Activated CD4-positive, alpha-beta T cell treated with anti-CD3 and anti-CD28 coated beads, Interleukin-10, Interleukin-2, amounts not matched to agents 100 ng/mL and 50 ng/mL, durations not matched to agents 16 hours and 8 hours (primary cell): ENCODE results near the gene CLIC4.
"Not testable (repeated sequence)": the region's sequence is repeated elsewhere in the genome, so short reads cannot be mapped to it uniquely, and the experiment has no call there.

Experiments
- DNase-seq: peaks from one replicate; pipeline ENCODE4 v3.0.0-alpha.2; 2020

The CLIC4 gene

DNA sequence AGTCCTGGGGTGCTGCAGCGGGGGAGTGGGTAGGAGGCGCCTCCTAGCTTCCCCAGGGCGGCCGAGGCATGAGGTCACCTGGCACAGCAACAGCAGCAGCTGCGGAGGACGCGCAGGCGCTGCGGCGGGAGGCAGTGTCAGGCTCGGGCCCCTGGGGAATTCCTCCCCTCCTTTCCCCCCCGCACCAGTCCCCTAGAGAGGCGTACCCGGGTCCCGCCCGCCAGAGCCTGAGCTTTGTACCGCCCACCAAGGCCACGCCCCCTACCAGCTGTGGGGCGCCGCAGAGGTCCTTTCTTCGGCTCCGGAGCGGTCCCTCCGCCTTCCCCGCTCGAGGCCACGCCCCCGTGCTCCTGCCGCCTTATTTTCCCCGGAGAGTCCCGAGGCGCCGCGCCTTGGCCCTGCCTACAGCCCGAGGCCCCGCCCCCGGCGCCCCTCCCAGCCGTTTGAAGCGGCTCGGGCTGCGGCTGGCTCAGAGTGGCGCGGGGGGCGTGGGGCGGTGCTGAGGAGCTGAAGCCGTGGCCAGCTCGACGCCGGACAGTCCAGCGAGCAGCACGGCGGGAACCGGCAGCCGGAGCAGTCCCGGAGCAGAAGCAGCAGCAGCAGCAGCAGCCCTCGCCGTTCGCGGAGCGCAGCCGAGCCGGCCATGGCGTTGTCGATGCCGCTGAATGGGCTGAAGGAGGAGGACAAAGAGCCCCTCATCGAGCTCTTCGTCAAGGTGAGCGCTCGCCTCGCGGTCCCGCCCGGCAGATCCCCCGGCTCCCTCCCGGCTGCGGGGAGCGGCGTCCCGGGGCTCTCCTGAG lies at the start of gene CLIC4:
TSS of gene CLIC4 (plus strand) at position 537 of the 800 bp plus-strand sequence. CDS start at position 644, 107 bp downstream.
- peak; percentile 99 for DNase-seq

DNA sequence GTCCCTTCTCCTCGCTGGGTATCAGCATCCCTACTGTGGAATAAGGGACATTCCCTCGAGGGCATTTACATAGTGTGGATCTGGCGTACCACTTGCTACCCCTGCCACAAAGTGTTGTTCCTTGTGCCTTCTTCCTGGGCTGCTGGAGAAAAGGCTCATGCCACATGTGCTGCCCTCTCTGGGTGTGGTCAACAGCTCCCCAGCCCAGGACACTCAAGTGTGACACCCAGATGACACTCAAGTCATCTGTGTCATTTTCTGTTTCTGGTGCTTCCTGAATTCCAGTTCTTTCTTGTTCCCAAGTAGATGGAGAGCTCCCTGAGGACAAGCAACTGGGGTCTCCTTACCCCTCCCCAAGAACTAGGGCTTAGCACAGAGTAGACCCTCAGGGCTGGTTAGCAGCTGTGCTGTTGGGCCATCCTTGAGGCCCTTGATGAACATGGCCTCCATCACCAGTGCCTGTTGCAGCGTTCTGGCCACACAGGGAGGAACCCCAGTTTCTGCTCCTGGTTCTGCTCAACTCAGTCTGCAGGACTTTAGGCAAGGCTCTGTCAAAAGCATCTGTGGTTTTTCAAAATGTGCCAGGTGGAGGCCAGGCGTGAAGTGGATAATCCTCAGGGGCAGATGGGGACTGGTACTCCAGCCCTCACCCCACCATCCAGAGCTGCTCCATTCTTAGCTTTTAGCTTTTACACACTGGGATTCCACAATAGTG lies 49.0 kb upstream of the CLIC4 start:
- DNase-seq: no peak

GRCh38 chr1:24696756-24697330 lies 48.4 kb upstream of the CLIC4 start:
- no peak for DNase-seq

GRCh38 chr1:24697453-24698001 lies 47.7 kb upstream of the CLIC4 start:
- not testable (repeated sequence) for DNase-seq

DNA sequence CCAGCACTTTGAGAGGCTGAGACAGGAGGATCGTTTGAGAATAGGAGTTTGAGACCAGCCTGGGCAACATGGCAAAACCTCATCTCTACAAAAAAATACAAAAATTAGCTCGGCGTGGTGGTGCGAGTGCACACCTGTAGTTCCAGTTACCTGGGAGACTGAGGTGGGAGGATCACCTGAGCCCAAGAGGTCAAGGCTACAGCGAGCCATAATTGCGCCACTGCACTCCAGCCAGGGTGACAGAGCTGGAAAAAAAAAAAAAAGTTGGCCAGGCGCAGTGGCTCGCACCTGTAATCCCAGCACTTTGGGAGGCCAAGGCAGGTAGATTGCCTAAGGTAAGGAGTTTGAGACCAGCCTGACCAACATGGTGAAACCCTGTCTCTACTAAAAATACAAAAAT lies 46.9 kb upstream of the CLIC4 start:
- DNase-seq: not testable (repeated sequence)

DNA sequence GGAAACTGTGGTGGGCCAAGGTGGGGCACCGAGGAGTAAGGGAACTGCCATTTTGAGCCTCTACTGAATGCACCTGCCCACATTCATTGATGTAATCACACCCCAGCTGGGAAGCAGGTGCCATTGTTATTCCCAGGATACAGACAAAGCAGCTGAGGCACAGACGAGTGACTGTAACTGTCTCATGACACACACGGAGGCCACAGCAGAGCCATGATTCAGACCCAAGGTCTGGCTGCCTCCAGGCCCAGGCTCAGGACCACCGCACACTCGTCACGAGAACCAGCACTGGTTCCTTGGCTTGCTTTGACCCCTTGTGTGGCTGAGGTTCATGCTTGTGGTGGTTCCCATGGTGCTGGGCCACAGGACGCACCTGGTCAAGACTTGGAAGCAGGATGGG lies 45.6 kb upstream of the CLIC4 start:
- DNase-seq: no peak

- no peak for DNase-seq
Observed at GRCh38 chr1:24702511-24703293, 42.5 kb upstream of the CLIC4 start.

GRCh38 chr1:24704411-24705259 lies 40.6 kb upstream of the CLIC4 start:
- DNase-seq: no peak

GRCh38 chr1:24705260-24706073 lies 39.8 kb upstream of the CLIC4 start:
- peak; percentile 52 for DNase-seq

DNA sequence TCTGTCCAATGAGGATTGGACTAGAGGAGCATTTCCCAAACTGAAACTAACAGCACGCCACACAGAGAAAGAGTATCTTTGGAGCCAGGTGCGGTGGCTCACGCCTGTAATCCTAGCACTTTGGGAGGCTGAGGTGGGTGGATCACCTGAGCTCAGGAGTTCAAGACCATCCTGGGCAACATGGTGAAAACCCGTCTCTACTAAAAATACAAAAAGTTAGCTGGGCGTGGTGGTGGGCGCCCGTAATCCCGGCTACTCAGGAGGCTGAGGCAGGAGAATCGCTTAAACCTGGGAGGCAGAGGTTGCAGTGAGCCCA lies 39.2 kb upstream of the CLIC4 start:
- DNase-seq: not testable (repeated sequence)

- DNase-seq: no peak
Observed at GRCh38 chr1:24707687-24708086, 37.6 kb upstream of the CLIC4 start.

DNA sequence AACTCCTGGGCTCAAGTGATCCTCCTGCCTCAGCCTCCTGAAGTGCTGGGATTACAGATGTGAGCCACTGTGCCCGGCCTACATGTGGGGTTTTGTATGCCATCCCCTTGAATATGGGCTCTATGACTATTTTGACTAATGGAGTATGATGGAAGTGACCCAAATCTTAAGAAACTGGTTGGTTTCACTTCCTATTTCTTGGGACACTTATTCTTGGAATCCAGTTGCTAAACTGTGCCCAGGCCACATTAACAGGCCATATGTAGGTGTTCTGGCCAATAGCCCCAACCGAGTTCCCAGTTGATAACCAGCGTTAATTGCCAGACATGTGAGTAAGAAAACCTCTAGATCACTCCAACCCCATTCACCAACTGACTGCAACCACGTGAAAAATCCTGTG lies 36.3 kb upstream of the CLIC4 start:
- peak; percentile 10 for DNase-seq

DNA sequence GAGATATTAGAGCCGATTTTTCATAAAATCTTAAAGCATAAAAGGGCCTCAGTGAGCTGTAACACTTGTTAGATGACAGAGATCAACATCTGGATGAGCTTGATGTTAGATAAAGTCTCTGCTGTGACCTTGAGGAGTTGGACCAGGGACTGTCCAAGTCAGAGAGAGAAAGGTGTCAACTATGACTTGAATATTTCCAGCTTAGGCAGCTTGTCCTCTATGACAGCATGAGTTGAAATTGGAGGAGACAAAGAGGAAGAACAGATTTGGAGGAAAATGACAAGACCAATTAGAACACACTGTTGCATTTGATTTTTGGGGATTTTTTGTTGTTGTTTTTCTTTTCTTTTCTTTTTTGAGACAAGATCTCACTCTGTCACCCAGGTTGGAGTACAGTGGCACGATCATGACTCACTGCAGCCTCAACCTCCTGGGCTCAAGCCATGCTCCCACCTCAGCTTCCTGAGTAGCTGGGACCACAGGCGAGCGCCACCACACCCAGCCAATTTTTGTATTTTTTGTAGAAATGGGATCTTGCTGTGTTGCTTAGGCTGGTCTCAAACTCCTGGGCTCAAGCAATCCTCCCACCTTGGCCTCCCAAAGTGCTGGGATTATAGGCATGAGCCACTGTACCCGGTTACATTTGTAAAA lies 35.3 kb upstream of the CLIC4 start:
- DNase-seq: peak; percentile 49

DNA sequence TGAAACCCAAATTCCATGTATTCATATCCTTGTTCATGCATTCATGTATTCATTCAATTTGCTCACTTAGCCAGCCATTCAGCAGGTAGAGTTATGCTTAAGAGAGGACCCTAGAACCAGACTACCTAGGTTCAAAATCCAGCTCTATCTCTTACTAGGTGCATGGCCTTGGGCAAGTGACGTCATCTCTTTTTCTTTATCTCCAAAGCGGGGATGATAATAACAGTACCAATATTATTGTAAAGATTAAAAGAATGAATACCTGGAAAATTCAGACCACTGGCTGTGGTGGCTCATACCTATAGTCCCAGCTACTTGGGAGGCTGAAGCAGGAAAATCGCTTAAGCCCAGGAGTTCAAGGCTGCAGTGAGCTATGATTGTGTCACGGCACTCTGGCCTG lies 33.9 kb upstream of the CLIC4 start:
- DNase-seq: no peak

DNA sequence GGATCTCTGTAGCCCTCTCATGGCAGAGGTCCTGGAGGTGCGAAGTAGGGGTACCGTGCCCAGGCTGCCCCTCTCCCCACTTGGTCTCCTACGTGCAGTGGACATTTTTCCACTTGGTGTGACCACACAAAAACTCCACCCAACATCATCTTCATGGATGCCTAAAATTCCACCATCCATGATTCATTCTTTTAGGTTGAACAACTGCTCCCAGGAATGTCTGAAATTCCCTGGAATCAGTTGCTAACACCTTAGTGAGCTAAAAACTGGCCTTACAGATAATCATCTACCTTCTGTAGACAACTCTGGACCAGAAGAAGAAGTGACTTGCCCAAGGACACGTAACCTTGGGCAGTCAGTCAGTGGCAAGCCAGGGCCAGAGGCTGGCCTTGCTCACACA lies 32.1 kb upstream of the CLIC4 start:
- DNase-seq: no peak

- no peak for DNase-seq
Observed at GRCh38 chr1:24713736-24714135, 31.5 kb upstream of the CLIC4 start.

- DNase-seq: no peak
Observed at GRCh38 chr1:24714859-24715520, 30.3 kb upstream of the CLIC4 start.

GRCh38 chr1:24715658-24716057 lies 29.6 kb upstream of the CLIC4 start:
- no peak for DNase-seq

DNA sequence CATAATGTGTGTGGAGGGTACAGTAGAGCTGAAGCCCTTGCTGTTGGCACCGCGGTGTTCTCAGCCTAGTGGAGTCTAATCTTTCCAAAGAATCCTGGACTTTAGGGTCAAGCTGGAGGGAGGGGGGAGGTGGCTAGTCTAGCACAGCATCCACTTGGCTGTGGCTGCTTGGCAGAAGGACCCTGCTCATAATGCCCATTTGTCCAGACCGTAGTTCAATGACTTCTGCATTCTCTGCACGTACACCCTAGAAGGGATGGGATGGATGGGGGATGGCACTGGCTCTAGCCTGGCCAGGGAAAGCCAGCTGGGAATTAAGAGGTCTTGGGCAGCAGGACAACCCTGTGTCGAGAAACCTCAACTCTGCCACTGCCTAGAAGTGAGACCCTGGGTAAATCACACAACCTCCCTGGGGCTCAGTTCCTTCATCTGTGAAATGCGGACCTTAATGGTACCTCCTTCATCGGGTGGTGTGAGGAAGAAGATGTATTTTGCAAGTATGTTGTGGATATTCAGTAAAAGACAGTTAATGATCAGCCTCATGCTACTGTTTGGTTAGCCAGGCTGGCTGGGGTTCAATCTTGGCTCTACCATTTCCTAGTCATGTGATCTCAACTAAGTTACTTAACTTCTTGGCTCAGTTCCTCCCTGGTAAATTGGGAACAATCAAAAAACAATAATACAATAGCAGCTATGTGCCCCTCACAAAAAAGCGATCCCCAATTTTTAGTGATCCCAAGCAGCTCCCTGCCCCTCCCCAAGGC lies 27.2 kb upstream of the CLIC4 start:
- DNase-seq: no peak
